ENCODE results near the gene HMGCS2. TPM values are rescaled to one million over a fixed set of nuclear protein-coding genes. Genes with fewer than 3 reads are reported as not detected.

The HMGCS2 gene
- total and polyA plus RNA-seq, 4 donors: 297 to 944 (median 841) TPM

- DNase-seq (ENCODE audit: low spot score): no peak
- H3K4me3 ChIP-seq (ENCODE audit: low read depth in 1 of 3, low read length in 3 of 3): no peak overlapping the region
- no peaks in the 10 kb centered on the region for H3K36me3 ChIP-seq (ENCODE audit: control insufficient read depth in 4 of 4, insufficient read depth in 3 of 4, low read depth in 1 of 4, low read length in 3 of 4)
- H3K4me1 ChIP-seq (ENCODE audit: control insufficient read depth in 4 of 4, insufficient read depth in 4 of 4, low read length in 3 of 4): peaks cover 10 to 78% (median 71%) of the 10 kb centered on the region in 4 donors
- TF ChIP-seq TAF1 (conservative IDR thresholded peaks at IDR 0.05) (no peak), RAD21 (IDR thresholded peaks at IDR 0.05) (peak in 1 of 2 donors; percentile 12), SP1 (IDR thresholded peaks at IDR 0.05) (peak; percentile 18), RXRA (IDR thresholded peaks at IDR 0.05) (peak; percentile 27 to 74), NR2F2 (IDR thresholded peaks at IDR 0.05) (no peak), FOXA2 (IDR thresholded peaks at IDR 0.05) (peak; percentile 48), HNF4G (IDR thresholded peaks at IDR 0.05) (no peak), HNF4A (conservative IDR thresholded peaks at IDR 0.05) (peak in 1 of 2 donors; percentile 66), JUND (IDR thresholded peaks at IDR 0.05) (peak in 1 of 2 donors; percentile 17), ATF3 (IDR thresholded peaks at IDR 0.05) (no peak), ZBTB33 (IDR thresholded peaks at IDR 0.05) (no peak), MAX (IDR thresholded peaks at IDR 0.05) (peak; percentile 14)
- no peaks in the 10 kb centered on the region for H3K9me3 ChIP-seq (ENCODE audit: control insufficient read depth in 4 of 4, low read length in 3 of 4)
- H3K9ac ChIP-seq (ENCODE audit: low read depth in 1 of 2, low read length in 2 of 2): no peak overlapping the region
- peak overlapping the region; percentile 79 to 84 for H3K27ac ChIP-seq (ENCODE audit: low read depth in 1 of 2, low read length in 2 of 2)
- H3K27me3 ChIP-seq (ENCODE audit: control insufficient read depth in 4 of 4, insufficient read depth in 4 of 4, low read length in 3 of 4): no peaks in the 10 kb centered on the region
- WGBS: 44% methylated on average over 6 of the region's 6 CpGs
Observed at GRCh38 chr1:119783354-119784185, 14.9 kb upstream of the HMGCS2 start.

GRCh38 chr1:119782631-119783325 is 14.1 kb upstream of the HMGCS2 start:
- WGBS: 79% methylated on average over 7 of the region's 7 CpGs
- Histone ChIP-seq H3K4me1 (ENCODE audit: control insufficient read depth in 4 of 4, insufficient read depth in 4 of 4, low read length in 3 of 4) (peaks cover 10 to 75% (median 66%) of the 10 kb centered on the region in 4 donors), H3K27me3 (ENCODE audit: control insufficient read depth in 4 of 4, insufficient read depth in 4 of 4, low read length in 3 of 4) (no peaks in the 10 kb centered on the region), H3K27ac (ENCODE audit: low read depth in 1 of 2, low read length in 2 of 2) (peak overlapping the region; percentile 79 to 84), H3K9me3 (ENCODE audit: control insufficient read depth in 4 of 4, low read length in 3 of 4) (no peaks in the 10 kb centered on the region), H3K4me3 (ENCODE audit: low read depth in 1 of 3, low read length in 3 of 3) (no peak overlapping the region), H3K9ac (ENCODE audit: low read depth in 1 of 2, low read length in 2 of 2) (no peak overlapping the region), H3K36me3 (ENCODE audit: control insufficient read depth in 4 of 4, insufficient read depth in 3 of 4, low read depth in 1 of 4, low read length in 3 of 4) (no peaks in the 10 kb centered on the region)
- no peak for DNase-seq (ENCODE audit: low spot score)
- TF ChIP-seq FOXA2 (IDR thresholded peaks at IDR 0.05) (no peak), ATF3 (IDR thresholded peaks at IDR 0.05) (no peak), RXRA (IDR thresholded peaks at IDR 0.05) (no peak), REST (IDR thresholded peaks at IDR 0.05) (no peak), HNF4A (conservative IDR thresholded peaks at IDR 0.05) (no peak), SP1 (IDR thresholded peaks at IDR 0.05) (no peak), CTCF (IDR thresholded peaks at IDR 0.05; ENCODE audit: low read depth, low read length, missing input control) (no peak), RAD21 (IDR thresholded peaks at IDR 0.05) (no peak)
